Mucosa of gallbladder (tissue), 1 donor: Measurements from ENCODE around the gene CELF2. TPM values are rescaled to one million over a fixed set of nuclear protein-coding genes. Genes with fewer than 3 reads are reported as not detected.
"Not testable (repeated sequence)": the region's sequence is repeated elsewhere in the genome, so short reads cannot be mapped to it uniquely, and the experiment has no call there.

Source experiments
- DNase-seq: peaks from one replicate; pipeline ENCODE4 v3.0.0-alpha.2; 2020; ENCODE audit warnings: low spot score
- total RNA-seq: library from RNA; stranded (reverse); gene quantifications from one replicate; pipeline ENCODE4 v1.2.1, GENCODE V29; 2021
- donor health status: DM: no; HTN: no; CAD: no.

The CELF2 gene
- 24.6 TPM for total RNA-seq

- DNase-seq = peak; percentile 15
These were observed at the start of gene CELF2 for GRCh38 chr10:11017570-11018431. TSS of gene CELF2 (plus strand) at chr10:11017872. CDS start at chr10:11018090, 218 bp downstream.

GRCh38 chr10:10968257-10968588, 49.4 kb upstream of the CELF2 start:
- DNase-seq = no peak

DNA sequence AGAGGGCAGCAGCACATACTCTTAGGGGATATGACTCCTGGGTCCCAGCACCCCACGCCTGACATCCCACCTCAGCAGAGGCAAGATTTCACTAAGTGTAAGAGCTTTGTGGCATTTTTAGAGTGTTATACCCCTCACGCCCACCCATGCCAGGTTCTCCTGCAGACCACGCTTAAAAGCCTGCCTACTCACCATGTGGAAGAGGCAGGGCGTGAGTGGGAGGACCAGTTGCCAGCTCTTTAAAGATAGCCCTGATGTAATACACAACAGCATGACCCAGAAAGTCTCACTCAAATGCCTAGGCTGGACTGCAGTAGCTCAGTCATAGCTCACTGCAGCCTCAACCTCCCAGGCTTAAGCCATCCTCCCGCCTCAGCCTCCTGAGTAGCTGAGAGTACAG, 44.4 kb upstream of the CELF2 start:
- DNase-seq = no peak

DNA sequence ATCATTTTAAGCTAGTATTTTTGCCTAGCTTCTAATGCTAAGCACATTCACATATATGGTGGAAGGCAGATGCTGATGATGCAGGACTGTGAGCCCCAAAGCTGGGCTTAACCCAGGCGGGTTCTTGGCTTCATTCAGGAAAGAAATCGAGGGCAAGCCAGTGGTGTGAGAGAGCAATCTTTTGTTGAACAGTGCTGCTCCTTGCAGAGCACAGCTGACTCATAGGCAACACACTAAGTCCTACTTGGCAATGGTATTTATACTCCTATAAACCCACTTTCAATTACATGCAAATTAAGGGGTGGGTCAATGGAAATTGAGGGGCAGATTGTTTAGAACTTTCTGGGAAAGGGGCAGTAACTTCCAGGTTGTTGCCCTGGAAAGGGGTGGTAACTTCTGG, 42.0 kb upstream of the CELF2 start:
- no peak for DNase-seq

DNA sequence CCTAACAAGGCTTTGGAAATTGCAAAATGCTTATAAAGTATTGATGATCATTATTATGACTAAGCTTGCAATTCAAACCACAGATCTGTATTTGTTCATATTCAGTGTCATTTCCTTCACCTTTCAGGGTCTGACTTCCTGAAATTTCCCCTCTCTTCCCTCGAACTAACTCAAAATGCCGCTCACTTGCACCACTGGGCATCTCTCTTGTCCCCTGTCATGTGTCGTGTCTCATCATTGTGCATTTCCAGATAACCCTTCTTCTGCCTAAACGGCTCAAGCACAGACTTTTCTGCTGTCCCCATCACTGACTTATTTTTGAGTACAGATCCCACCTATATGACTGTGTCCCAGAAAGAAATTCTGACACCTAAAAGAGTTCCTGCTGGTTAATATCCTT, 41.0 kb upstream of the CELF2 start:
- DNase-seq = no peak

- no peak for DNase-seq
These were observed 40.3 kb upstream of the CELF2 start for GRCh38 chr10:10977226-10977956.

DNA sequence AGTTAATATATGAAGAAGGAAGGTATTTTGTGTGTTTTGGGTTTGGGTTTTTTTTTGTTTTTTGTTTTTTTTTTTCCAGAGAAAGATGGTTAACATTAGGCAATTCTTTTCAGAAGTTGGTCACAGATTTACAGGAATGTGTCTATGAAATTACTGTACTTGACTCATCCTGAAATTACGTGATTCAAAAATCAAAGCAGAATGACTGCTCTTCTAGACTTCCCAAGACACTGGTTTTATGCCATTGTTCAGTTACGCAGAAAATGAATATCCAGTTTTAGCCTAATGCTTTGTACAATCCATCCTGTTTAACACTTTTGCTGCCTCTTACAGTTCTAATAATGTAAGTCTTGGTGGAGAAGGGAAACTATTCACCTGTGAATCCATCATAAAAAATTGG, 39.7 kb upstream of the CELF2 start:
- DNase-seq = no peak

DNA sequence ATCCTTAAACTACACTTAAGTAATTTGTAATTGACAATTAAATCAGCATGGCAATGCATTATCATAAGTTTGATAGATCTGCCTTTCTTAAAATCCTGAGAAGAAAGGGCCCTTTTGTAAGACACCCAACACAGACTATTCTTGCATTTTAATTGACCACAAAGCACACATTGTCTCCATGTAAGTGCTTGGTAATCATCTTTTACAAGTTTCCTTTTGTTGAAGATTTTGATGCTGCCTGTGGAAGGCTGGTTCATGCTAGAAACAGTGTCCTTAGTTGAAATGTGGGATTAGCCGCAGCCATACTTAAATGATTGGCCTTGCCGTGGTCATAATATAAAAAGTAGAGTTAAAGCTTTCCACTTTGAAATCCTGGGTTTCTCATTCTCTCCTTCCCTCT, 32.3 kb upstream of the CELF2 start:
- no peak for DNase-seq

DNA sequence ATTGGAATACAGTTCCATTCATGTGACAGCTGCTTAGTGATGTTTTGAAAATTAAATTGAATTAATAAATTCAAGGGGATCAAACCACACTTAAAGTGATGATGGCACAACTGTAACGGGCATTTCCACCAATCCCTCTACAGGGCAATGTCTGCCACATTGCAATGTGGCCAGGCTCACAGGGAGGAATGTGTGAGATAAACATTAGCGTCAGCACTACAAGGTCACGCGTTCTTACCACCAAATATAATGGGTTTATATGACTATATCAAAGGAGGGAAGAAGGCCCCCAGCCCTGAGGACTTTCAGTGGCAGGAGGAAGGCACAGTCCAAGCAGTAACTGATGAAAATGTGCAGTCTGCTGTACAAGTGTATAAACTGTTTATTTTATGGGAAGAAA, 31.1 kb upstream of the CELF2 start:
- no peak for DNase-seq

DNA sequence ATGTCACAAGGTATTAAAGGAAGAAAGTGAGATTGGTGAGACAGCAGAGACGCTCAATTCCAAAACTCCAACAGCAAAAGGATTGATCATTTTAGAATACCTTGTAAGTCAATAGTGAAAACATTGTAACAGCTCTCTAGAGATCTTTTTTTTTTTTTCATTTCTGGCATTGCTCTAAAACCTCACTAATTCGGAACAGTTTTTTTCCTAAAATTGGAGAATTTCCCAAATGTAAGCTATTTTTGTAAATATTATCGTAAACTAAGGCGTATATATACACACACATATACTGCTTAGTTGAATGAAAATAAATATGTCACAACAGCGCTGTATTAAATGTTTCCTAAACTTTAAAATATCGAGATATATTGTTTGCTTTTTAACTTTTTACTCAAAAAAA, 30.6 kb upstream of the CELF2 start:
- DNase-seq = no peak

GRCh38 chr10:10989669-10990068, 28.0 kb upstream of the CELF2 start:
- DNase-seq = no peak

DNA sequence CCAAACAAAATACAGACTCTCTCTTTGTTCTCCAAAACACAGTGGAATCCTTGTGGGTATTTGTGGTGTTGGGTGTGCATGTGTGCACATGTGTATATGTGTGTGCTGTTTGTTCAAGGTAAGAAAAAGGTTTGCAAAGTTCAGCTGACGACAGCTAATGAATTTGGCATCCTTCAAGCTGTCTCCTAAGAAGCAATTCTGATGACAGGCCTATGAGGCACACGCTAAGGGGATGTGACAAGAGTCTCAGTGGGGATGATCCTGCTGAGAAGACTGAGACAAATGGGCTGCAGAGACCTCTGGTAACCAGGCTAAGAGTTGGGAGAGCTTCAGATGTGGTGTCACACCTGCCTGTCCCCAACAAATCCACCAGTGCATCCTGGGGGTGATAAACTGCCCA, 26.5 kb upstream of the CELF2 start:
- no peak for DNase-seq

DNA sequence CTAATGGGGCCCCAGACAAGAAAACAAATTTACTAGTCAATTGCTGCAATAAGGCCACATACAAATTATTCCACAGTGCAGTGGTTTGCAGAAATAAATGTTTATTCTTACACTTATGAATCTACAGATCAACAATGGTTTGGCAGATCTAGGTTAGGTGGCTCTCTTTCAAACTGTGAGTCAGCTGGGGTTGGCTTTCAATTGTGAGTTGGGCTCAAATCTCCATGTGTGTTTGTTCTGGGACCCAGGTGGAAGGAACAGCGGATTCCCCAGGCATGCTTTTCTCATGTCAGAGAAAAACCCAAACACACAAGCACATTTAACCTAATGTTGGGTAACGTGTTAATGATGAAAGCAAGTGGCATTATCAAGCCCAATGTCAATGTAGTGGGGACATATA, 25.6 kb upstream of the CELF2 start:
- DNase-seq = no peak

DNA sequence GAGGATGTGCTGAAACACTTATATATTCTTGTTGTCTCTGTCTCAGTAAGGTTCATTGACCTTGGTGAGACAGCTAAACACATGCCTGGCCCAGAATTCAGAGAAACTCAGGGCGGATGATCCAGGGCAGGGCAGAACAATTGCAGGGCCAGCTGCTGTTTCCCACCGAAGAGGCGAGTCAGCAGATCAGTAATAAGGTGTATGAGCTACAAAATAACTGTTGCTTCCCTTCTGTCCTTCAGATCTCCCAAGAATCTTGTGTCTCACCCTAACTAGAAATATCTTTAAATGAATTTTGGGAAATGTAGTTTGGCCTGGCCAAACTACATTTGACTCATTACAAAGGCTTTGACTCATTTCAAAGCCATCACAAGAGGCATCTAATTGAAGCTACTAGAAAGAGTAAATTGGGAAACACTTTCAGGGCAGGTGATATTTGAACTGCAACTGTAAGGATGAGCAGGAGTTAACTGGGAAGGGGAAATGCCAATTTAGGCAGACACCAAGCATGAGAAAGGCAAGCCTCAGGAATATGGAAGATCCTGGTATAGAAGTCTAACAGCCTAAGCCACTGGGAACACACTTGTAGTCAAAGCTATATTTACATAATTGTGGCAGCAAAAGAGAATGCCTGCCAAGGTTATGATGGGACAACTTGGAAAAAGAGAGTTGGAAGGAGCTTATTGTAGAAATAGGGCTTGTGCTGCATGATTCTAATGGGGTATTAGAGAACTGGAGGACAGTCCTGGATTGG, 24.5 kb upstream of the CELF2 start:
- DNase-seq = no peak

DNA sequence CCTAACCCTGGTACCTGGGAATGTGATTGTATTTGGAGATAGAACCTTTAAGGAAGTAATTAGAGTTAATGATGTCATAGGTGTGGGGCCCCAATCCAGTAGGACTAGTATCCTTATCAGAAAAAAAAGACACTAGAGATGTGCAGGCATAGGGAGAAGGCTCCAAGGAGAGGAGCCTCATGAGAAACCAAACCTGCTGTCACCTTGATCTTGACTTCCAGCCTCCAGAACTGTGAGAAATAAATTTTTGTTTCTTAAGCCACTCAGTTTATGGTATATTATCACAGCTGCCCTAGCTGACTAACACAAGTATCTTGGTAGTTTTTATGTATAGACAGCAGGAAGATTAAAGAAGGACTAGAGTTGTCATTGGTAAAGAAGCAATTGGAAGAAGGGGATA, 23.9 kb upstream of the CELF2 start:
- no peak for DNase-seq

DNA sequence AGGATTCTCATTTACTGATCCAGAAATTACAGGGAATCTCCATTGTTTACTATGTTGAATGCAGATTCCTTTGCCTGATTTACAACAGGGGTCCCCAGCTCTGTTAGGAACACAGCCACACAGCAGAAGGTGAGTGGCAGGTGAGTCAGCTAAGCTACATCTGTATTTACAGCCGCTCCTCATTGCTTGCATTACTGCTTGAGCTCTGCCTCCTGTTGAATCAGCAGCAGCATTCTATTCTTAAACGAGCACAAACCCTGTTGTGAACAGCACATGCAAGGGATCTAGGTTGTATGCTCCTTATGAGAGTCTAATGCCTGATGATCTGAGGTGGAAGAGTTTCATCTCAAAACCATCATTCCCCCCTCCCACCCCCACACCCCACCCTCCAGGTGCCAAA, 23.3 kb upstream of the CELF2 start:
- DNase-seq = no peak

DNA sequence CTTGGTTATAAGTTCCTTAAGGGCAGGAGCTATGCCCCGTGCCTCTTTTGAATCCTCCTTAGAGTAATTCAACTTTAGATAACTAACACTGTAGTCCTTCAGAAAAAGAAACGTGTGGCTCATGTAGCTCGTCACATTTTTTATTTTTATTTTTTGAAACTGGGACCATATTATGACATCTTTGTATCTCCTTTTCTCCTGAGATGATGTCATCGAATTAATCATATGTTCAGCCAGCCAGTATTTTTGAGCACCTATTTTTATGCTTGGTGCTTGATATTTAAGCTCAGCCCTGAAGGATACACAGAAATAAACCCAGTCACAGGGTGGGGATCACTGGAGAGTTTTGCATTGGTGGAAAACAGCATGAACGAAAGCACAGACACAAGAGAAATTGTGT, 22.6 kb upstream of the CELF2 start:
- no peak for DNase-seq

DNA sequence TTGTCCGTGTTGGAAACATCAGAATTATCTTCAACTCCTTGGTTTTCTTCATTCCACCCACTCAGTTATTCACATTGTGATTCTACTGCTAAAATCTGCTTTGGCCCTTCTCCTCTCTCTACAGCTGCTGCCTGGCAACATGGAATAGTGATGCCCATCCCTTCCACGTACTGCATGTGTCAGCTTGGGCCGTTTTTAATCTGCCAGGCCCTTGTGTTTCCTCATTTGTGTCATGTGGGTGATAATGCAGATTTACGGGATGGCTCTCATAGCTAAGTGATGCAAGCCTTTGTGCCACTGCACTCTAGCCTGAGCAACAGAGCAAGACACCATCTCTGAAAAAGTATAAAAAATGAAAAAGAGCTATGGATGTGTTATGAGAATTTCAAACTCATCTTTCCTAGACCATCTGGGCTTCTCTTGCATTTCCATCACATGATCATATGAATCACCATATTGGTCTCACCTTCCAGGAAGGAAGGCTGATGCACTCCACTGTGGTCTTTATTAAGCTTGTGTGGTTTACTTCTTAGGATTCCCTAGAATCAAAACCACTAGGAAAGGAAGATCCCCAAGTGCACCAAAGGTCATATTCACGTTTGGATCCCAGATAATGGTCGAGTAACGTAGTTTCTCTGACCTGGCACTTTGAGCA, 20.6 kb upstream of the CELF2 start:
- no peak for DNase-seq

DNA sequence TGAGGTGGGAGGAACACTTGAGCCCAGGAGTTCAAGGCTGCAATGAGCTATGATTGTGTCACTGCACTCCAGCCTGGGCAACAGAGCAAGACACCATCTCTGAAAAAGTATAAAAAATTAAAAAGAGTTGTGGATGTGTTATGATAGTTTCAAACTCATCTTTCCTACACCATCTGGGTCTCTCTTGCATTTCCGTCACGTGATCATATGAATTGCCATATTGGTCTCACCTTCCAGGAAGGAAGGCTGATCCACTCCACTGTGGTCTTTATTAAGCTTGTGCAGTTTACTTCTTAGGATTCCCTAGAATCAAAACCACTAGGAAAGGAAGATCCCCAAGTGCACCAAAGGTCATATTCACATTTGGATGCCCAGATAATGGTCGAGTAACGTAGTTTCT, 18.2 kb upstream of the CELF2 start:
- DNase-seq = not testable (repeated sequence)

DNA sequence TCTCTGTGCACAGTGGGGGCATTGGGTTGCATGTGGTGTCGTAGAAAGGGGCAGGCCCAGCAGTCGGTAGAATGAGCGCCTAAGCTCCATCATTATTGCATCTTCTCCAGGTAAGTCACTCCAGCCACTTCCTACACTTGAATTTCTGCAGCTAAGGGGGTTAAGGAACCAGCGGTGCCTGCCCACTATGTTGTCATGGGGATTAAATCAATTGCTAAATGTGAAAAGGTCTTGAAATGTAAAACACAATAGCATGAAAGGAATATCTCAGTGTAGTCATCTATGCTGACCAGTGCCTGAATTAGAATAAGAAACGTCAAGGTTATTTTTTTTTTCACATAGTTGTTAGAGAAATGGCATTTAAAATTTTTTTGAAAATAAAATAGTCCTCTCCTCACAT, 15.2 kb upstream of the CELF2 start:
- no peak for DNase-seq

DNA sequence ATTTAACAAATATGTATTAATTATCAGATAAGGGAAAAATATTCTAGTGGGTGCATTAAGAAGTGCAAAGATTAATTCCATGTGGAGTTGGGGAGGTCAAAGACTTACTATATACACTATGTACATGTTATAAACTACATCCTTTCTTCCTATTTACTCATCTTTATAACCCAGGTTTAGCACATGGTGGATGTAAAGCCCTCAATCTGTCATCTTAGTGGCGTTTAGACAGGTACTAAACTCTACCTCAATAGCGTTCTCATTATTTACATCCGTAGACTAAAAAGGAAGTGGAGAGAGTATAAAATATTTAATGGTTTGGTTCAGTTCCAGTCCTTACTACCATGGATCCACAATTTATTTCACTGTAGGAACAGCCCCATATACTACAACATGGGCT, 14.8 kb upstream of the CELF2 start:
- no peak for DNase-seq

GRCh38 chr10:11003679-11004078, 14.0 kb upstream of the CELF2 start:
- DNase-seq = no peak
